ENCODE results near the gene PHF21A. TPM values are rescaled to one million over a fixed set of nuclear protein-coding genes. Genes with fewer than 3 reads are reported as not detected.

PHF21A gene
- total RNA-seq, 2 experiments from 2014 or later: 23.1 to 56.1 TPM

DNA sequence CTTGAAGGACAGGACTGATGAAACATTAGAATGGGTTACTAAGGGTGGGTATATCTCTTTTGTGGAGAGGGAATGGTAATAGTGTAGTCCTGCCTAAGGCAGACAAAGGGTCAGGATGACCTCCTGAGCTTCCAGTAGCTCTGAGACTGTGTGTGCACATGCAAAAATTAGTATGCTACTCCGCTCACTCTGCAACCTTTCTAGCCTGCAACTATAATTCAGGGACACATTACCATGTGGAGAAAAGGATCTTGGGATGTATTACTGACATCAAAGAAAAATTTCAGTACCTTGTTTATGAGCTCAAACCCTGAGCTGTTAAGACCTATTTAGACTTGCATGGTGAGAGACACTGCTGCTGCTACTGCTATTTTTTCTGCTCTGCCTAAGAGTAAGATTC is 173.4 kb downstream of the PHF21A start:
- H2AFZ ChIP-seq (ENCODE audit: low read length): no peak overlapping the region
- H3K27ac ChIP-seq (ENCODE audit: low read depth, low read length, poor library complexity, severe bottlenecking): no peak overlapping the region
- no peaks in the 10 kb centered on the region for H3K9me2 ChIP-seq (ENCODE audit: insufficient read depth, low read length)
- no peak overlapping the region for H3K4me3 ChIP-seq (ENCODE audit: low read depth, low read length, poor library complexity, severe bottlenecking)
- TF ChIP-seq, protein P1, sequence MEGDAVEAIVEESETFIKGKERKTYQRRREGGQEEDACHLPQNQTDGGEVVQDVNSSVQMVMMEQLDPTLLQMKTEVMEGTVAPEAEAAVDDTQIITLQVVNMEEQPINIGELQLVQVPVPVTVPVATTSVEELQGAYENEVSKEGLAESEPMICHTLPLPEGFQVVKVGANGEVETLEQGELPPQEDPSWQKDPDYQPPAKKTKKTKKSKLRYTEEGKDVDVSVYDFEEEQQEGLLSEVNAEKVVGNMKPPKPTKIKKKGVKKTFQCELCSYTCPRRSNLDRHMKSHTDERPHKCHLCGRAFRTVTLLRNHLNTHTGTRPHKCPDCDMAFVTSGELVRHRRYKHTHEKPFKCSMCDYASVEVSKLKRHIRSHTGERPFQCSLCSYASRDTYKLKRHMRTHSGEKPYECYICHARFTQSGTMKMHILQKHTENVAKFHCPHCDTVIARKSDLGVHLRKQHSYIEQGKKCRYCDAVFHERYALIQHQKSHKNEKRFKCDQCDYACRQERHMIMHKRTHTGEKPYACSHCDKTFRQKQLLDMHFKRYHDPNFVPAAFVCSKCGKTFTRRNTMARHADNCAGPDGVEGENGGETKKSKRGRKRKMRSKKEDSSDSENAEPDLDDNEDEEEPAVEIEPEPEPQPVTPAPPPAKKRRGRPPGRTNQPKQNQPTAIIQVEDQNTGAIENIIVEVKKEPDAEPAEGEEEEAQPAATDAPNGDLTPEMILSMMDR (conservative IDR thresholded peaks at IDR 0.05; ENCODE audit: low read length): no peak
- TF ChIP-seq EZH2phosphoT487 (IDR thresholded peaks at IDR 0.05; ENCODE audit: borderline replicate concordance, low read depth, low read length): no peak
- H3K9me3 ChIP-seq (ENCODE audit: low read length): no peaks in the 10 kb centered on the region
- H3K36me3 ChIP-seq (ENCODE audit: insufficient read depth, low read length): peaks cover 65% of the 10 kb centered on the region
- no peak overlapping the region for H3K4me2 ChIP-seq (ENCODE audit: low read length)
- no peak for DNase-seq (ENCODE audit: low spot score)
- H3K79me2 ChIP-seq (ENCODE audit: insufficient read depth, low read depth, low read length): no peaks in the 10 kb centered on the region
- no TSS peak for BruUV-seq (replicated peaks)
- CTCF ChIA-PET (ENCODE audit: unreplicated experiment): no interaction called here
- H4K20me1 ChIP-seq (ENCODE audit: insufficient read depth, low read length): no peaks in the 10 kb centered on the region
- intact Hi-C loops (cut with micrococcal nuclease; ENCODE audit: unreplicated experiment): no loop called here
- H3K4me1 ChIP-seq (ENCODE audit: insufficient read depth, low read length, poor library complexity, severe bottlenecking): peaks cover 5% of the 10 kb centered on the region
- POLR2A ChIA-PET: interaction anchor here (0.6 to 0.9 kb wide), 2 partner anchors 11 to 454 kb away, joined by 3 read pairs; no protein-coding TSS in a partner anchor

DNA sequence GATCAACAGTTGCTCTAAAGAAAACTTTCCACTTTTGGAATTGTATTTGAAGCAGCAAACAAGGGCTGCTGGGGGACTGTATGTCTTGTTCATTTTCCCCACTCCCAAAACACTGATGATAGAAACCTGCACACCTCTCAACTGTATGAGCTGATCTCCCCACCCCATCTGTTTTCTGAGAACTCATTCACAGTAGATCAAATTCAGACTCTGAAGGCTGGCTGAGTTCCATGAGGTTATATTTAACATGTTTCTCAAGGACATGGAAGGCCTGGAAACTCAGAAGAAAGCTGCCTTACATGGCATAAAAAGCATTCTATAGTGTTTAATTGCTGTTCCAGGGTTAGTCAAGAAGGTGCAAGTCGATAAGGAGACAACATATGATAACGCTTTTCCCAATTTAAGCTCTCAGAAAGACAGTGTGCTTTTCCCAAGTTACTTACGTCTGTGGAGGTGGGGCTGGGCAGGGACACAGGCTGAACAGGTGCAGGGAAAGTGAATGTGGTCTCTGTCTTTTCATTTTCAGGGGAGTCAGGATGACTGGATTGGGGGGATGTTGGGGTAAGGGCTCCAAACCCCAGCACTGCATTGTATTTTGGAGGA is 175.8 kb downstream of the PHF21A start:
- Histone ChIP-seq H3K4me2 (ENCODE audit: low read length) (no peak overlapping the region), H3K4me3 (ENCODE audit: low read depth, low read length, poor library complexity, severe bottlenecking) (no peak overlapping the region), H2AFZ (ENCODE audit: low read length) (no peak overlapping the region), H3K9me3 (ENCODE audit: low read length) (no peaks in the 10 kb centered on the region), H3K9me2 (ENCODE audit: insufficient read depth, low read length) (no peaks in the 10 kb centered on the region), H3K27ac (ENCODE audit: low read depth, low read length, poor library complexity, severe bottlenecking) (no peak overlapping the region), H4K20me1 (ENCODE audit: insufficient read depth, low read length) (no peaks in the 10 kb centered on the region), H3K4me1 (ENCODE audit: insufficient read depth, low read length, poor library complexity, severe bottlenecking) (no peaks in the 10 kb centered on the region), H3K79me2 (ENCODE audit: insufficient read depth, low read depth, low read length) (no peaks in the 10 kb centered on the region), H3K36me3 (ENCODE audit: insufficient read depth, low read length) (peaks cover 54% of the 10 kb centered on the region)
- no TSS peak for BruUV-seq (replicated peaks)
- ChIA-PET POLR2A (interaction anchor here (0.5 to 1.1 kb wide), 2 partner anchors 34 to 399 kb away, joined by 3 to 4 read pairs; no protein-coding TSS in a partner anchor), CTCF (ENCODE audit: unreplicated experiment) (no interaction called here)
- no peak for DNase-seq (ENCODE audit: low spot score)
- TF ChIP-seq EZH2phosphoT487 (IDR thresholded peaks at IDR 0.05; ENCODE audit: borderline replicate concordance, low read depth, low read length): no peak
- TF ChIP-seq, protein P1 (conservative IDR thresholded peaks at IDR 0.05; ENCODE audit: low read length): no peak
- intact Hi-C loops (cut with micrococcal nuclease; ENCODE audit: unreplicated experiment): no loop called here

DNA sequence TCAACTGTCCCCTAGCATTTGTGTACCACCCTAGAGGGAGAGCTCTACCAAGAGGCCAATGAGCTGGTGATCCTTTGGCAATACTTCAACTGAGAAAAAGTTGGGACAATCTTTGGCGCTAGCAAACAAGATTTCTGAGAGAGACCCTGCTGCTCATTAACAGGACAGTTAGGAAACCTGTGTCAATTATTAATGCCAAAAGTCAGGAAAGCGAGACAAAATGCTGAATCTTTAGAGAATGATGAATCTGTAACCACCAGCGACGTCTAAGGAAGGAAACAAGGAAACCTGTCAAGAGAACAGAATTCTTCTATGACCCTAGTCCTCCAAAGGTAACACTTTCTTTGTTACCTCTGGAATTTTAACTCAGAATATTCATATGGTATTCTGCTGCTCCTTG is 178.9 kb downstream of the PHF21A start:
- POLR2A ChIA-PET: interaction anchor here (0.7 to 1.3 kb wide), 2 partner anchors 11 to 124 kb away, joined by 4 read pairs; no protein-coding TSS in a partner anchor
- Histone ChIP-seq H3K4me1 (ENCODE audit: insufficient read depth, low read length, poor library complexity, severe bottlenecking) (peaks cover 23% of the 10 kb centered on the region), H3K9me2 (ENCODE audit: insufficient read depth, low read length) (no peaks in the 10 kb centered on the region), H3K4me3 (ENCODE audit: low read depth, low read length, poor library complexity, severe bottlenecking) (no peak overlapping the region), H2AFZ (ENCODE audit: low read length) (no peak overlapping the region), H3K36me3 (ENCODE audit: insufficient read depth, low read length) (peaks cover 29% of the 10 kb centered on the region), H3K9me3 (ENCODE audit: low read length) (no peaks in the 10 kb centered on the region), H3K79me2 (ENCODE audit: insufficient read depth, low read depth, low read length) (no peaks in the 10 kb centered on the region), H4K20me1 (ENCODE audit: insufficient read depth, low read length) (no peaks in the 10 kb centered on the region), H3K27ac (ENCODE audit: low read depth, low read length, poor library complexity, severe bottlenecking) (no peak overlapping the region), H3K4me2 (ENCODE audit: low read length) (no peak overlapping the region)
- DNase-seq (ENCODE audit: low spot score): no peak
- no TSS peak for BruUV-seq (replicated peaks)
- no peak for TF ChIP-seq EZH2phosphoT487 (IDR thresholded peaks at IDR 0.05; ENCODE audit: borderline replicate concordance, low read depth, low read length)
- TF ChIP-seq, protein P1 (conservative IDR thresholded peaks at IDR 0.05; ENCODE audit: low read length): no peak
- intact Hi-C loops (cut with micrococcal nuclease; ENCODE audit: unreplicated experiment): no loop called here
- CTCF ChIA-PET (ENCODE audit: unreplicated experiment): no interaction called here
